GM12891 (cell line): Measurements from ENCODE around the gene PCDH8.

Experiments used
- POLR2A ChIP-seq: IDR thresholded peaks from 2 replicates; pipeline ENCODE4 v1.6.1; 2011; ENCODE audit warnings: low read depth, low read length, control low read depth
- POLR2AphosphoS5 ChIP-seq: IDR thresholded peaks from 2 replicates; pipeline ENCODE4 v1.6.1; 2011; ENCODE audit warnings: low read depth, low read length, control low read depth
- POU2F2 ChIP-seq: IDR thresholded peaks from 2 replicates; pipeline ENCODE4 v1.6.1; 2011; ENCODE audit warnings: low read depth, mild to moderate bottlenecking, control low read depth, low read length, moderate library complexity
- TAF1 ChIP-seq: IDR thresholded peaks from 2 replicates; pipeline ENCODE4 v1.6.1; 2011; ENCODE audit warnings: low read depth, low read length, control low read depth

DNA sequence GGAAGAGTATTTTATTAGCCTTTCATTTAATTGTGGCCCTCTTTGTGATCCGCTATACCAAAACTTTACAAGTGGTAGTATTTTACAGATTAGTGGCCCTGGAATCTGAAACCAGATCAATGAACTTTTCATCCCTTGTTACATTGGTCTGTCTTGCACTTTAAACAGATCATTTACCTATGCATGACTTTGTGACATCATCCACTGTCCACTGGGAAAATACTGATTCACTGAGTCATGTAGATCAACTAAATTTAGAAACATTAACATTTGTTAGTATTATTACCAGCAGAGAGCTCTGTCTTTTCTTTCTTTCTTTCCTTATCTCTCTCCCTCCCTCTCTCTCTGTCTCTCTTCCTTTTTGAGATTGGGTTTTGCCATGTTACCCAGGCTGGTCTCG lies 17.5 kb downstream of the PCDH8 start:
- TF ChIP-seq POLR2A (no peak), POLR2AphosphoS5 (no peak), TAF1 (no peak), POU2F2 (no peak)
